RWPE2 (cell line): Measurements from ENCODE around the gene PTGES.
"Not testable (repeated sequence)": the region's sequence is repeated elsewhere in the genome, so short reads cannot be mapped to it uniquely, and the experiment has no call there.

Experiments used
- ATAC-seq: fragments of 200-7000 bp; cut with Tn5 transposase; 3 replicates; pipeline ENCODE4 v1.9.1; 2021; ENCODE audit warnings: low read depth
- DNase-seq: peaks from one replicate; pipeline ENCODE4 v3.0.0-alpha.2; 2020; ENCODE audit warnings: low spot score
- H3K27ac ChIP-seq: fragments of 450-650 bp; 2 replicates; pipeline ENCODE4 v1.5.1; 2017; ENCODE audit warnings: mild to moderate bottlenecking; ENCODE audit not compliant: poor library complexity, severe bottlenecking
- H3K27me3 ChIP-seq: fragments of 250-450 bp; sonication (Bioruptor Pico); 2 replicates; pipeline ENCODE4 v1.5.1; 2021; ENCODE audit warnings: mild to moderate bottlenecking, moderate library complexity; ENCODE audit not compliant: insufficient read depth, poor library complexity, severe bottlenecking
- H3K36me3 ChIP-seq: fragments of 250-450 bp; sonication (Bioruptor Pico); 2 replicates; pipeline ENCODE4 v1.5.1; 2020; ENCODE audit warnings: low read depth, mild to moderate bottlenecking, moderate library complexity
- H3K4me1 ChIP-seq: fragments of 250-450 bp; sonication (Bioruptor Pico); 2 replicates; pipeline ENCODE4 v1.5.1; 2021; ENCODE audit warnings: mild to moderate bottlenecking, moderate library complexity; ENCODE audit not compliant: insufficient read depth, poor library complexity, severe bottlenecking
- H3K4me3 ChIP-seq: fragments of 250-450 bp; sonication (Bioruptor Pico); 2 replicates; pipeline ENCODE4 v1.5.1; 2021; ENCODE audit warnings: mild to moderate bottlenecking, moderate library complexity; ENCODE audit not compliant: severe bottlenecking
- H3K9me3 ChIP-seq: fragments of 250-450 bp; sonication (Bioruptor Pico); 2 replicates; pipeline ENCODE4 v1.5.1; 2021; ENCODE audit warnings: mild to moderate bottlenecking, moderate library complexity; ENCODE audit not compliant: severe bottlenecking
- CTCF ChIP-seq: fragments of 450-650 bp; IDR thresholded peaks from one replicate; pipeline ENCODE4 v1.5.1; 2017; ENCODE audit warnings: mild to moderate bottlenecking, moderate library complexity; ENCODE audit not compliant: poor library complexity, severe bottlenecking

The PTGES gene

DNA sequence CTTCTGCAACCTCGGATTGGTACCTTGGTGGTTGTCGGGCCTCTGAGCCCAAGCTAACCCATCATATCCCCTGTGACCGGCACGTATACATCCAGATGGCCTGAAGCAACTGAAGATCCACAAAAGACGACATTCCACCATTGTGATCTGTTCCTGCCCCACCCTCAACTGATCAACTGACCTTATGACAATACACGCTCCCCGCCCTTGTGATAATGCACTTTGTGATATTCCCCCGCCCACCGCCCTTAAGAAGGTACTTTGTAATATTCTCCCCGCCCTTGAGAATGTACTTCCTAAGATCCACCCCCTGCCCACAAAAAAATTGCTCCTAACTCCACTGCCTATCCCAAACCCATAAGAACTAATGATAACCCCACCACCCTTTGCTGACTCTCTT lies 33.6 kb upstream of the PTGES start:
- Histone ChIP-seq H3K4me3 (no peak overlapping the region), H3K9me3 (no peaks in the 10 kb centered on the region), H3K36me3 (no peaks in the 10 kb centered on the region), H3K27ac (no peak overlapping the region), H3K4me1 (no peaks in the 10 kb centered on the region), H3K27me3 (no peaks in the 10 kb centered on the region)
- ATAC-seq, result no peak
- TF ChIP-seq CTCF, result no peak
- no peak for DNase-seq

GRCh38 chr9:129785866-129786265 lies 33.0 kb upstream of the PTGES start:
- Histone ChIP-seq H3K27me3 (no peaks in the 10 kb centered on the region), H3K4me1 (no peaks in the 10 kb centered on the region), H3K27ac (no peak overlapping the region), H3K9me3 (no peaks in the 10 kb centered on the region), H3K4me3 (no peak overlapping the region), H3K36me3 (no peaks in the 10 kb centered on the region)
- TF ChIP-seq CTCF, result no peak
- DNase-seq (no peak), ATAC-seq (no peak)

GRCh38 chr9:129784970-129785369 lies 32.1 kb upstream of the PTGES start:
- not testable (repeated sequence) for ATAC-seq, H3K27ac ChIP-seq, H3K27me3 ChIP-seq, DNase-seq, H3K9me3 ChIP-seq, H3K36me3 ChIP-seq, H3K4me1 ChIP-seq, H3K4me3 ChIP-seq

- H3K27ac ChIP-seq, result no peak overlapping the region
- H3K4me3 ChIP-seq, result no peak overlapping the region
- no peaks in the 10 kb centered on the region for H3K4me1 ChIP-seq
- ATAC-seq (peak; percentile 88), DNase-seq (no peak)
- peak; percentile 90 for TF ChIP-seq CTCF
- no peaks in the 10 kb centered on the region for H3K27me3 ChIP-seq
- H3K36me3 ChIP-seq, result no peaks in the 10 kb centered on the region
- no peaks in the 10 kb centered on the region for H3K9me3 ChIP-seq
Observed at GRCh38 chr9:129783516-129784361, 30.9 kb upstream of the PTGES start.

- no peaks in the 10 kb centered on the region for H3K9me3 ChIP-seq
- no peak for TF ChIP-seq CTCF
- ATAC-seq (no peak), DNase-seq (no peak)
- H3K4me1 ChIP-seq, result peaks cover 12% of the 10 kb centered on the region
- no peak overlapping the region for H3K27ac ChIP-seq
- H3K27me3 ChIP-seq, result no peaks in the 10 kb centered on the region
- no peak overlapping the region for H3K4me3 ChIP-seq
- H3K36me3 ChIP-seq, result no peaks in the 10 kb centered on the region
Observed at GRCh38 chr9:129781981-129782380, 29.1 kb upstream of the PTGES start.
